GM18858 (cell line): ENCODE results near the gene CAMTA1.

Experiments
- ATAC-seq: cut with Tn5 transposase; IDR thresholded peaks from one replicate; pipeline ENCODE4 v1.9.1; 2021; ENCODE audit not compliant: unreplicated experiment

CAMTA1 gene

GRCh38 chr1:7555391-7556185 is 770.3 kb downstream of the CAMTA1 start:
- no peak for ATAC-seq

GRCh38 chr1:7557301-7557891 is 772.1 kb downstream of the CAMTA1 start:
- ATAC-seq, result no peak

- ATAC-seq, result no peak
Measured at GRCh38 chr1:7558041-7558461, 772.8 kb downstream of the CAMTA1 start.

GRCh38 chr1:7558481-7558880 is 773.2 kb downstream of the CAMTA1 start:
- ATAC-seq, result no peak

- ATAC-seq, result no peak
Measured at GRCh38 chr1:7558921-7559869, 773.9 kb downstream of the CAMTA1 start.

- ATAC-seq, result no peak
Measured at GRCh38 chr1:7560128-7560527, 774.9 kb downstream of the CAMTA1 start.

- no peak for ATAC-seq
Measured at GRCh38 chr1:7560601-7561181, 775.4 kb downstream of the CAMTA1 start.

GRCh38 chr1:7561331-7561921 is 776.2 kb downstream of the CAMTA1 start:
- no peak for ATAC-seq

- ATAC-seq, result no peak
Measured at GRCh38 chr1:7561936-7562728, 776.9 kb downstream of the CAMTA1 start.

- ATAC-seq, result no peak
Measured at GRCh38 chr1:7562729-7563605, 777.7 kb downstream of the CAMTA1 start.

- ATAC-seq, result no peak
Measured at GRCh38 chr1:7564137-7564536, 778.9 kb downstream of the CAMTA1 start.

GRCh38 chr1:7565099-7565750 is 780.0 kb downstream of the CAMTA1 start:
- ATAC-seq, result no peak

- no peak for ATAC-seq
Measured at GRCh38 chr1:7566417-7567375, 781.4 kb downstream of the CAMTA1 start.

- no peak for ATAC-seq
Measured at GRCh38 chr1:7567376-7567775, 782.1 kb downstream of the CAMTA1 start.

- ATAC-seq, result no peak
Measured at GRCh38 chr1:7568053-7568452, 782.8 kb downstream of the CAMTA1 start.

- ATAC-seq, result no peak
Measured at GRCh38 chr1:7568901-7569524, 783.8 kb downstream of the CAMTA1 start.

GRCh38 chr1:7570311-7570710 is 785.1 kb downstream of the CAMTA1 start:
- ATAC-seq, result no peak
